ENCODE results near the gene LY86.

The LY86 gene

DNA sequence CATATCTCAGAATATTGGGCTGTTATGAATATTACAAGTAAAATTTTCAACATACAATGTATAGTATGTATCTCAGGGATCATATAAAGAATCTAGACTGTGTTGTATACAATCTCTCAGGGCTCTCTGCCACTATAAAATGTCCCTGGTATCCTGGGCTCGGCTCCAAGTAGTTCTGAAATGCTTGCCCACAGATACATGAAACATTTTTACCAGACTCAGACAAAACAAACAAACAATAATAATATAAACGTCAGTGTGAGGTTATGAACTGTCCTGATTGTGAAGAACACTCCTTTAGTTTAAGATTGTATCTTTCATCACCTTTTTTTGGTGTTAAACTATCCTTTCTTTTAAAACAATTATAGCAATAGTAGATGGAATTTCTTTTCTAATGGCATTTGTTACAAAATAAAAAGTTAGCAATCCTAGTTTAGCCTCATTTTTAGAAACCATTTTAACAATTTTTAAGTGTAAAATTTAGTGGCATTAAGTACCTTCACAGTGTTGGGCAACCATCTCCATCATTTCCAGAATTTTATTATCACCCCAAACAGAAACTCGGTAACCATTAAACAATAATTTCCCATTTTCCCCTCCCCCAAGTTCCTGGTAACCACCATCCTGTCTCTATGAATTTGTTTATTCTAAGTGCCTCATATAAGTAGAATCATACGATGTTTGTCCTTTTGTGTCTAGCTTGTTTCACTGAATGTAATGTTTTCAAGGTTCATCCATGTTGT, 17.4 kb upstream of the LY86 start:
- no peak for DNase-seq (ENCODE audit: low spot score)

DNA sequence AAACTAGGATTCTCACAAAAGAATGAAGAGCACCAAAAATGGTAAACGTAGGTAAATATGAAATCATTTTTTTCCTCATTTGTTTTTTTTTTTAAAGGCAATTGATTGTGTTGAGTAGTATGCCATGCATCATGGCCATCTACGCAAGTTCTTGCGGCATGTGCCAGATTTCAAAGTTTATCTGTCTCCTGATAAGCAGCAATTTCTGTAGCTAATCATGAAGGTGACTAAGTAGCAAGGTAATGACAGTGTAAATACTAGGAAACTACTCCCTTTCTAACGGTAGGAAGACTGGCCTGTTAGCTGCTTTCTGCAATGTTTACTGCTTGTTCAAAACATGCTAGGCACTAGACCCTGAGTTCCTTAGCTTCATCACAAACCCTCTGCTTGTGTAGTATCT, 13.4 kb upstream of the LY86 start:
- DNase-seq (ENCODE audit: low spot score), result no peak

DNA sequence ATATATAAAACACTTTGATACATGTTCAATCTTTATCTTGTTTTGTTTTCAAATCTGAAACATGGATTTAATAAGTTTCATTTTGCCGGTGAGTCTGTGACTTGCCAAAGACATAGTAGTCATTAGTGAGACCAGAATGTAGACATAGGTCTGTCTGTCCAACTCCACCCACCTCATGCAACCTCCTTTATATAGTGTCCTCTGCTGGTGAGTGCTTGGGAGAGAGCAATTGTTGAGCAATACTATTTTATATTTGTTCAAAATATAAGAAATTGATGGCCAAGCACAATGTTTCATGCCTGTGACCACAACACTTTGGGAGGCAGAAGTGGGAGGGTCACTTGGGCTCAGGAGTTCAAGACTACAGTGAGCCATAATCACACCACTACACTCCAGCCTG, 10.8 kb upstream of the LY86 start:
- DNase-seq (ENCODE audit: low spot score), result no peak

DNA sequence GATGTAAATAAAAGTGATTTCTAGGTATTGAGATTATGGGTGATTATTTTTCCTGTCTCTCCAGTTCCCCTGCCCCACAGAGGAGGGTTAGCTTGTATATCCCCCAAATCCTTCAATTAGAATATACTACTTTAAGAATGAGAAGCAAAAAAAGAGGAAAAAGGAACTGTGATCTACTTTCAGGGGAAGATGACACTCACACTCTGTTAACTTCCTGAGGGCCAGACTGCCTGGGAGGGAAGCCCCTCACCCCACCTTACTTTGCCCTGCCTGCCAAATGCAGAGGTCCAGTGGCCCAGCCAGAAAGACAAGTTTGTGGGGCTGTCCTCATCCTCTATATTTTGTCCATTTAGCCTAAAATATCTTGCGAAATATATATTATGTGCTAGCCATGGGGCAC, 9.2 kb upstream of the LY86 start:
- no peak for DNase-seq (ENCODE audit: low spot score)

DNA sequence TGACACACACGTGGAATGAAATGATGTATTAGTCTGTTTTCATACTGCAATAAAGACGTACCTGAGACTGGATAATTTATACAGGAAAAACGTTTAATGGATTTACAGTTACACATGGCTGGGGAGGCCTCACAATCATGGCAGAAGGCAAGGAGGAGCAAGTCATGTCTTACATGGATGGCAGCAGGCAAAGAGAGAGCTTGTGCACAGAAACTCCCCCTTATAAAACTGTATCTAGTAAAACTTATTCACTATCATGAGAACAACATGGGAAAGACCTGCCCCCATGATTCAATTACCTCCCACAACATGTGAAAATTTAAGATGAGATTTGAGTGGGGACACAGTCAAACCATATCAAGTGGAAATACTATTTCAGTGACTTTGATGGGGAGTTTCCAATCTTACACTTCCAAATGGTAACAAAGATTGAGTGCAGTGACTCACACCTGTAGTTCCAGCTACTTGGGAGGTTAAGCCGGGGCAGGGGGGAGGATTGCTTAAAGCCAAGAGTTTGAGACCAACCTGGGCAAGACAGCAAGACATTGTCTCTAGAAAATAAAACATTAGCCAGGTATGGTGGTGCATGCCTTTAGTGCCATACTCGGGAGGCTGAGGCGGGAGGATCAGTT, 8.2 kb upstream of the LY86 start:
- no peak for DNase-seq (ENCODE audit: low spot score)

DNA sequence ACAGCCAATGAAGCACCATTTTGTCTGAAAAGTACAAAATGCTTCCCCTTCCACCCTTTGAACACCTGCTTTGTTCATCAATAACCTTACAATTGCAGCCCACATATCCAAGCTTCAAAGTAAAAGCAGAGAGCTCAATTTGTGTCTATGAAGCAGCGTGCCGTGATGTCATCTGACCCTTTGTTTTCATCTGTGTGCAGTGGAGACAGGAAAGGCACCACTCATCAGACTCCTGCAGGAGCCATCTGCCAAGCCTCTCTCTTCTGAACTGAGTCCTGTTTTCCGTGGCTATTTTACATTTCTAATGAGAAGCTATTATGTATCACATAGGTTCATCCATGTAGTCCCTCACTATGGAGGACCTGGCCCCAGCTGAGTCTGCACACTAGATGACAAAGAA, 7.5 kb upstream of the LY86 start:
- DNase-seq (ENCODE audit: low spot score), result no peak

DNA sequence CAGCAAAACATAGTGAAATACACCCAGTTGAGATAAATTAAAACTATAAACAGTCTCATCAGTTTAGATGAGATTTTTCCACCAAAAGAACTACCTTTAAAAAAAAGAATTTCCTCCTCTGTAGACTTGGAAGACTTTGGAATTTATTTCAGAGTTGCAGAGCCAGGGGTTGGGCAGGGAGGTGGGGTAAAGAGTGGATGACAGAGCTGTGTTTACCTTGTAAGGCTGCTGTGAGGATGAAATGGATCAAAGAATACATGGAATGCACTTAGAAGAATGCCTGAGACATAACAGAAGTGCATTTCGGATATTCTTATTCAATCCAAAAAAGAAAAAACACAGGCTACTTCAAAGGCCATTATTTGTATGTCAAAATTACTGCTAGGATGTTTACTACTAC, 6.4 kb upstream of the LY86 start:
- no peak for DNase-seq (ENCODE audit: low spot score)

GRCh38 chr6:6583836-6584235, 4.7 kb upstream of the LY86 start:
- no peak for DNase-seq (ENCODE audit: low spot score)

- DNase-seq (ENCODE audit: low spot score), result no peak
Measured at GRCh38 chr6:6584310-6585002, 4.1 kb upstream of the LY86 start.

DNA sequence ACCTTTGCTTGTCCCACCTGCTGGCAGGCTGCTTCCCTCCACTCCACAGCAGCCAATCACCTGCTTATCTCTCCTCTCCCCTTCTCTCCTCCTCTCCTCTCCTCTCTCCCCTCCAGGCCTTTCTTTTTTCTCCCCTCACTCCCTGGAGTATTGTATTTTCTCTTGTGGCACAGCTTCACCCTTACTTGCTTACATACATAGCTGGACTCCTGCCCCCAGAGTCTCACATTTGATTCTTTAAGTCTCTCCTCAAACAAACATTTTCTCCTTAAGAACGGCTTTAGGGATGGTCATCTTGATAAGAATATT, 3.6 kb upstream of the LY86 start:
- no peak for DNase-seq (ENCODE audit: low spot score)

- no peak for DNase-seq (ENCODE audit: low spot score)
Measured at GRCh38 chr6:6586167-6586566, 2.4 kb upstream of the LY86 start.

- DNase-seq (ENCODE audit: low spot score), result no peak
Measured at GRCh38 chr6:6586671-6587526, 1.6 kb upstream of the LY86 start.

DNA sequence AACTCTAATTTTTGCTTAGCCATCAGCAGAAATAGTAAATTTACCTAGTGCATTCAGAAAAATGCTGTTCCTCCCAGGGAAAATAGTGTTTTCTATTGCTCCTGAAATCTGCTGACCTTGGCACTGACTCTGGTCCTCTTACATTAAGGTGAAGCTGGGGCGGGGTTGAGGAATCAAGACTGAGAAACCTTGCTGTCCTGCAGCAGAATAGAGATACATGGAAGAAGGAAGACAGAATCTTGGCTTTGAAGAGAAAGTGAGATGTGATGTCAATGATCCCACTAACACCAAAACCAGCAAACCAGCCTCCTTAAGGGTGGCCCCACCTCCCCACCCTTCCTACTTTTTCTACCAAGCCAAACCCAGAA, 840 bp upstream of the LY86 start:
- DNase-seq (ENCODE audit: low spot score), result no peak

DNA sequence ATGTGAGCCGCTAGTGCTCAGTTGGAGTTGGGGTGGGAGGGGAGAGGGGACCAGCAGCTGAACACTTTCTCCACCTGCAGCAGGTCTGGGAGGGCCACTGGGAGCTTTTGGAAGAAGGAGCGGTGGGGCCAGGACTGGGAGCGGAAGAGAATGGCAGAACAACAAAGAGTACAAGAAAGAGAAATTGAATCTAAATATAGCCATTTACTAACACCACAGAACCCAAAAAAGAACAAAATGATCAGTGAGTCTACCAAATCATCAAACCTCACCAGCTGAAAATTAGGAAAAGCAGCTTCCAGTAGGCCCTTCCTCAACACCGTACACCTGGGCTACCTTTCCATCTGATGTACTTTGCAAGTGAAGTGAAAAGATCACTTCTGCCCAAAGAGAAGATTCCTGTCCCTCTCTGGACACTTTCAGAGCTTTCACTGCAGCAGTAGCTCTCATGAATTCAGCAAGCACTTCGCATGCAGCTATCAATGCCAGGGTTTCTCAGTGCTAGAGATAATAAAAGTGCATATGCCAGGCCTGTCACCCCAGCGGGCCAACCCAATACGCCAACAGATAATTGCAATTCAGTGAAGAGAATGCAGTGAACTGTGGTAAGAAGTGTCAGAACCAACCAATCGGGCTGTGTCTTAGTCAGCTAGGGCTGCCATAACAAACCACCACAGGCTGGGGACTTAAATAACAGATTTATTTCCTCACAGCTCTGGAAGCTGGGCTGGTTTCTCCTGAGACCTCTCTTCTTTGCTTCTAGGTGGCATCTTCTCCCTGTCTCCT, 597 bp downstream of the LY86 start:
- DNase-seq (ENCODE audit: low spot score), result no peak

- DNase-seq (ENCODE audit: low spot score), result no peak
Measured at GRCh38 chr6:6590530-6590929, 2.0 kb downstream of the LY86 start.

- DNase-seq (ENCODE audit: low spot score), result no peak
Measured at GRCh38 chr6:6591778-6592465, 3.4 kb downstream of the LY86 start.

DNA sequence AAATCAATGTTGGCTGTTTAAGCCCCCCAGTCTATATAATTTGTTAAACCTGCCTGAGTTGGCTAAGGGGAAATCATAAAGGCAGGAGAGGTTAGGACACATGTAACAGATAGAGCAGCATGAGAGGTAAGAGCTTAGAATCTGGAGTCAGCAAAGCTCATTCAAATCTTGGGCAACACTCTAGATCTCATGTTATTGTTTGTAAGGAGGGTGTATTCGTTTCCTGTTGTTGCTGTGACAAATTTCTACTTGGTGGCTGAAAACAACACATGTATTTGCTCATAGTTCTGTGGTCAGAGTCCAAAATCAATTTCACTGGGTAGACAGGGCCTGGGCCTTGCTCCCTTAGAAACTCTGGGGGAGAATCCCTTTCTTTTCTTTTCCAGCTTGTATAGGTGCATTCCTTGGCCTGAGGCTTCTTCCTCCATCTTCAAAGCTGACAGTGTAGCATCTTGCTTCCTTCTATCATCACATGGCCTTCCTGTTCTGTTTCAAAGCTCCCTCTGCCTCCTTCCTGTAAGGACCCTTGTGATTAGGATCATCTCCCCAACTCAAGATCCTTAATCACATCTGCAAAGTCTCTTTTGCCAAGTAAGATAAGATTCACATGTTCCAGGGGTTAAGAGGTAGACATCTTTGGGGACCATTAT, 4.4 kb downstream of the LY86 start:
- DNase-seq (ENCODE audit: low spot score), result no peak

GRCh38 chr6:6593867-6594468, 5.4 kb downstream of the LY86 start:
- no peak for DNase-seq (ENCODE audit: low spot score)

DNA sequence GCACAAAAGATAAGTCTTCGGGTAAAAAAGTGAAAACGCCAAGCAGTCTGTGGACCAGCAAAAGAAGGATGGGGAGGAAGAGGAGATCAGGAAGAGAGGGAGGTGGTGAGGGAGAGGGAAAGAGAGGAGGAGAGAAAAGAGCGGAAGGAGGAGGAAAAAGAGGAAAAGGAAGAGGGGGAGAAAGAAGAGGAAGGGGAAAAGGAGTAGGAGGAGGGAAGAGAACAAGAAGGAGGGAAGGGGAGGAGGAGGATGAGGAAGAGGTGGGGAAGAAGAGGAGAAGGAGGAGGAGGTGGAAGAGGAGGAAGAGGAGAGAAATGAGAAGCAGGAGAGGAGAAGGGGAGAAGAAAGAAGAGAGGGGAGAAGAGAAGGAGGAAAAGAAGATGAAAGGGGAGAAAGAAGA, 6.5 kb downstream of the LY86 start:
- DNase-seq (ENCODE audit: low spot score), result no peak

- DNase-seq (ENCODE audit: low spot score), result no peak
Measured at GRCh38 chr6:6595952-6596351, 7.4 kb downstream of the LY86 start.
